SK-N-SH (cell line): Measurements from ENCODE around the gene PIK3R3. TPM values are rescaled to one million over a fixed set of nuclear protein-coding genes. Genes with fewer than 3 reads are reported as not detected.

Experiments
- CTCF ChIA-PET: fragments of 300-600, 350-600 bp; formaldehyde crosslinking; extraction: SDS; loops from one replicate; lab custom pipeline; 2021; lab: Yijun Ruan, JAX
- POLR2A ChIA-PET: fragments of 350-600 bp; sonication (Branson Sonifier 250); formaldehyde crosslinking; extraction: SDS; loops from one replicate; lab custom pipeline; 2020; ENCODE audit warnings: antibody characterized with exemption, inconsistent platforms; lab: Yijun Ruan, JAX
- DNase-seq: peaks from one replicate; pipeline ENCODE4 v3.0.0; 2012
- H2AFZ ChIP-seq: fragments of 200-600 bp; sonication (generic); 2 replicates; pipeline ENCODE4 v1.8.1; 2016; ENCODE audit warnings: antibody characterized with exemption, mild to moderate bottlenecking, low read depth
- H3F3A ChIP-seq: fragments of 200-600 bp; sonication (generic); replicated peaks from 2 replicates; pipeline ENCODE3; 2016; ENCODE audit warnings: antibody characterized with exemption, mild to moderate bottlenecking; ENCODE audit not compliant: insufficient read depth
- H3K27ac ChIP-seq, 2 experiments: fragments of 200-500 bp in 1 of 2; fragments of 200-600 bp in 1 of 2; sonication (Bioruptor generic) in 1 of 2; sonication (generic), shearing (Covaris generic) in 1 of 2; 2 replicates each; pipeline versions ENCODE4 v1.5.1 to v1.6.1; 2014 to 2016; ENCODE audit warnings: low read depth in 2 of 2, inconsistent platforms in 1 of 2, low read length in 1 of 2, mild to moderate bottlenecking in 1 of 2, mixed read lengths in 1 of 2
- H3K27me3 ChIP-seq: fragments of 200-600 bp; sonication (generic), shearing (Covaris generic); 2 replicates; pipeline ENCODE4 v1.6.1; 2016; ENCODE audit warnings: mixed run types; ENCODE audit not compliant: insufficient read depth
- H3K36me3 ChIP-seq, 2 experiments: fragments of 200-500 bp in 1 of 2; fragments of 200-600 bp in 1 of 2; sonication (Bioruptor generic) in 1 of 2; sonication (generic) in 1 of 2; replicated peaks in 1 of 2; 2 replicates each; pipeline versions ENCODE3 to v1.5.1; 2014 to 2016; ENCODE audit warnings: low read length in 1 of 2, mild to moderate bottlenecking in 1 of 2; ENCODE audit not compliant: insufficient read depth in 2 of 2, control insufficient read depth in 1 of 2
- H3K4me1 ChIP-seq, 2 experiments: fragments of 200-500 bp in 1 of 2; fragments of 200-600 bp in 1 of 2; sonication (Bioruptor generic) in 1 of 2; sonication (generic), shearing (Covaris generic) in 1 of 2; 2 replicates each; pipeline versions ENCODE4 v1.5.1 to v1.6.1; 2014 to 2016; ENCODE audit warnings: low read depth in 1 of 2, low read length in 1 of 2, mixed run types in 1 of 2; ENCODE audit not compliant: insufficient read depth in 2 of 2, control insufficient read depth in 1 of 2
- H3K4me2 ChIP-seq: fragments of 200-600 bp; sonication (generic), shearing (Covaris generic); 2 replicates; pipeline ENCODE4 v1.6.1; 2017; ENCODE audit warnings: mixed run types
- H3K4me3 ChIP-seq, 2 experiments: fragments of 200-500 bp in 1 of 2; fragments of 200-600 bp in 1 of 2; sonication (Bioruptor generic) in 1 of 2; sonication (generic), shearing (Covaris generic) in 1 of 2; 2 replicates each; pipeline versions ENCODE4 v1.5.1 to v1.8.1; 2014 to 2016; ENCODE audit warnings: low read depth in 2 of 2, inconsistent platforms in 1 of 2, low read length in 1 of 2, mild to moderate bottlenecking in 1 of 2, mixed read lengths in 1 of 2, moderate library complexity in 1 of 2
- H3K79me2 ChIP-seq: fragments of 200-600 bp; sonication (generic); 2 replicates; pipeline ENCODE4 v1.8.1; 2017; ENCODE audit warnings: mild to moderate bottlenecking; ENCODE audit not compliant: insufficient read depth
- H3K9ac ChIP-seq: fragments of 200-600 bp; sonication (generic); 2 replicates; pipeline ENCODE4 v1.6.1; 2017; ENCODE audit warnings: mixed run types
- H3K9me2 ChIP-seq: fragments of 200-600 bp; sonication (generic); 2 replicates; pipeline ENCODE4 v1.6.1; 2017; ENCODE audit warnings: mixed run types
- H3K9me3 ChIP-seq: fragments of 200-600 bp; sonication (generic); 2 replicates; pipeline ENCODE4 v1.6.1; 2017; ENCODE audit warnings: mixed run types, mild to moderate bottlenecking, moderate library complexity
- H4K20me1 ChIP-seq: fragments of 200-600 bp; sonication (generic); 2 replicates; pipeline ENCODE4 v1.6.1; 2017; ENCODE audit warnings: mild to moderate bottlenecking, mixed run types; ENCODE audit not compliant: insufficient read depth
- CTCF ChIP-seq: fragments of 200-600 bp; sonication (generic); IDR thresholded peaks from 2 replicates; pipeline ENCODE4 v1.6.1; 2017; ENCODE audit warnings: antibody characterized with exemption, mild to moderate bottlenecking, moderate library complexity
- EP300 ChIP-seq, 2 experiments: IDR thresholded peaks; 2 replicates each; pipeline versions ENCODE4 v1.4.0 to v1.6.1; 2012; ENCODE audit warnings: borderline replicate concordance in 1 of 2, low read depth in 1 of 2, low read length in 1 of 2
- FOSL2 ChIP-seq: IDR thresholded peaks from 2 replicates; pipeline ENCODE4 v1.4.0; 2012; ENCODE audit warnings: low read depth, mild to moderate bottlenecking, moderate library complexity, borderline replicate concordance
- MXI1 ChIP-seq: IDR thresholded peaks from 2 replicates; pipeline ENCODE4 v1.6.1; 2012; ENCODE audit warnings: mild to moderate bottlenecking, low read depth, low read length, improper control_type of control experiment
- NRF1 ChIP-seq: IDR thresholded peaks from 2 replicates; pipeline ENCODE4 v1.6.1; 2012; ENCODE audit warnings: low read depth, mild to moderate bottlenecking, low read length
- WGBS: methylation state at CpG from one replicate; pipeline ENCODE4 v1.1.6; 2017; ENCODE audit warnings: low lambda C conversion rate; 5-methylcytosine and 5-hydroxymethylcytosine counted together
- polyA plus RNA-seq, 3 experiments: library from polyadenylated mRNA; depleted of rRNA; stranded (reverse); fragments of >200 nt; gene quantifications; 2 replicates each; pipeline ENCODE4 v1.2.3, GENCODE V29; 2012
- TF ChIP-seq, protein P1 (sequence below): IDR thresholded peaks from 2 replicates; pipeline ENCODE4 v1.6.1; 2012; ENCODE audit warnings: mild to moderate bottlenecking, low read depth, low read length, moderate library complexity
- TF ChIP-seq, protein P2 (sequence below): fragments of 150-350 bp; IDR thresholded peaks from 2 replicates; pipeline ENCODE4 v1.6.1; 2016; ENCODE audit warnings: mild to moderate bottlenecking, low read depth, low read length

The PIK3R3 gene
- polyA plus RNA-seq, 1 of the 3 experiments (the other 2 are of a cell fraction), result 4.0 TPM

DNA sequence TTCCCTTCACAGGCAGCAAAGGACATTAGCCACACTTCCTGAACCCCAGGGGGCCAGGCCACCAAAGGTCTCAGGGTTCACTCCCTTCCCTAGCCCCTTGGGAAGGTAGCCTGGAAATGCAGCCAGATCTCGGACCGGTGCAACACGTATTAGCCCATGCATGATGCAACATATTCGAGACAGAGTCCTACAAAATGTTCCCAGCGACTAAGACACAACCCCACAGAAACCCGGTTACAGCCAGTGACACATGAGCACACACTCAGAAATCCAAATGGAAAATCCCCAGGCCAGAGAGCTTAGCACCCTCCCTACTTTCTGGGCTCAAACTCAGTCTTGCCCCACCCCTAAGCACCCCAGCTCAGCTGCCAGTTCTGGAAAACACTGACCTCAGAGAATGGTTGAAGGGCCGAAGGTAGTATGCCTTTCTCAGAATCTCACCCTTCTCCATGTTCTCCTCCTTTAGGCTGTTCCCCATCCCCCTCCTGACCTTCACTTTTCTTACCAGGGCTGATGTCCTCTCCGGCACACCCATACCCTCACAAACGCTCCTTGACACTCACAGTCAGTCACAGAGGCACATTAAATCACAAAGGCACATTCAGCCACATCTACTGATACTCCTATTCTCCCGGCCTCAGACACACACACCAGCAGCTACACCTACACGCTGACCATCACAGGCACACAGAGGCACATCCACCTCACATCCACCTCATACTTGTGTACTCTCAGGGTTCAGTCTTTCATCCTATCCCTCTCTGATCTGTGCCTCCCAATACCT lies 42.2 kb upstream of the PIK3R3 start, which contains the start of gene TSPAN1:
TSS of gene TSPAN1 (plus strand) at position 640 of the 784 bp plus-strand sequence. CDS start 6,021 bp downstream, outside the sequence.
- Histone ChIP-seq H3F3A (peaks cover 5% of the 10 kb centered on the region), H2AFZ (no peak within 1 kb of the TSS), H3K9ac (no peak within 1 kb of the TSS), H3K9me2 (no peaks in the 10 kb centered on the region), H3K4me2 (no peak within 1 kb of the TSS), H3K4me3 (no peak within 1 kb of the TSS), H4K20me1 (no peaks in the 10 kb centered on the region), H3K27me3 (no peaks in the 10 kb centered on the region), H3K79me2 (no peaks in the 10 kb centered on the region), H3K4me1 (peaks cover 7 to 9% of the 10 kb centered on the region in 2 experiments; a peak in 2 of 4 replicates), H3K27ac (no peak within 1 kb of the TSS), H3K9me3 (no peaks in the 10 kb centered on the region), H3K36me3 (no peaks in the 10 kb centered on the region)
- TF ChIP-seq NRF1, result no peak
- no peak for TF ChIP-seq MXI1
- no peak for TF ChIP-seq FOSL2
- TF ChIP-seq, protein P1, sequence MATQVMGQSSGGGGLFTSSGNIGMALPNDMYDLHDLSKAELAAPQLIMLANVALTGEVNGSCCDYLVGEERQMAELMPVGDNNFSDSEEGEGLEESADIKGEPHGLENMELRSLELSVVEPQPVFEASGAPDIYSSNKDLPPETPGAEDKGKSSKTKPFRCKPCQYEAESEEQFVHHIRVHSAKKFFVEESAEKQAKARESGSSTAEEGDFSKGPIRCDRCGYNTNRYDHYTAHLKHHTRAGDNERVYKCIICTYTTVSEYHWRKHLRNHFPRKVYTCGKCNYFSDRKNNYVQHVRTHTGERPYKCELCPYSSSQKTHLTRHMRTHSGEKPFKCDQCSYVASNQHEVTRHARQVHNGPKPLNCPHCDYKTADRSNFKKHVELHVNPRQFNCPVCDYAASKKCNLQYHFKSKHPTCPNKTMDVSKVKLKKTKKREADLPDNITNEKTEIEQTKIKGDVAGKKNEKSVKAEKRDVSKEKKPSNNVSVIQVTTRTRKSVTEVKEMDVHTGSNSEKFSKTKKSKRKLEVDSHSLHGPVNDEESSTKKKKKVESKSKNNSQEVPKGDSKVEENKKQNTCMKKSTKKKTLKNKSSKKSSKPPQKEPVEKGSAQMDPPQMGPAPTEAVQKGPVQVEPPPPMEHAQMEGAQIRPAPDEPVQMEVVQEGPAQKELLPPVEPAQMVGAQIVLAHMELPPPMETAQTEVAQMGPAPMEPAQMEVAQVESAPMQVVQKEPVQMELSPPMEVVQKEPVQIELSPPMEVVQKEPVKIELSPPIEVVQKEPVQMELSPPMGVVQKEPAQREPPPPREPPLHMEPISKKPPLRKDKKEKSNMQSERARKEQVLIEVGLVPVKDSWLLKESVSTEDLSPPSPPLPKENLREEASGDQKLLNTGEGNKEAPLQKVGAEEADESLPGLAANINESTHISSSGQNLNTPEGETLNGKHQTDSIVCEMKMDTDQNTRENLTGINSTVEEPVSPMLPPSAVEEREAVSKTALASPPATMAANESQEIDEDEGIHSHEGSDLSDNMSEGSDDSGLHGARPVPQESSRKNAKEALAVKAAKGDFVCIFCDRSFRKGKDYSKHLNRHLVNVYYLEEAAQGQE, result no peak
- TF ChIP-seq, protein P2, sequence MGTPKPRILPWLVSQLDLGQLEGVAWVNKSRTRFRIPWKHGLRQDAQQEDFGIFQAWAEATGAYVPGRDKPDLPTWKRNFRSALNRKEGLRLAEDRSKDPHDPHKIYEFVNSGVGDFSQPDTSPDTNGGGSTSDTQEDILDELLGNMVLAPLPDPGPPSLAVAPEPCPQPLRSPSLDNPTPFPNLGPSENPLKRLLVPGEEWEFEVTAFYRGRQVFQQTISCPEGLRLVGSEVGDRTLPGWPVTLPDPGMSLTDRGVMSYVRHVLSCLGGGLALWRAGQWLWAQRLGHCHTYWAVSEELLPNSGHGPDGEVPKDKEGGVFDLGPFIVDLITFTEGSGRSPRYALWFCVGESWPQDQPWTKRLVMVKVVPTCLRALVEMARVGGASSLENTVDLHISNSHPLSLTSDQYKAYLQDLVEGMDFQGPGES, result no peak
- no peak for TF ChIP-seq EP300 (IDR thresholded peaks at IDR 0.05; ENCODE audit: borderline replicate concordance in 1 of 2, low read depth in 1 of 2, low read length in 1 of 2)
- no peak for TF ChIP-seq CTCF
- CTCF ChIA-PET, result interaction anchor here (0.6 to 1.7 kb wide), 4 partner anchors 49 to 138 kb away, joined by 3 to 5 read pairs (median 4); no protein-coding TSS in a partner anchor
- no peak for DNase-seq
- 91% methylated on average over 11 of the region's 11 CpGs for WGBS
- POLR2A ChIA-PET, result interaction anchor here (0.6 kb wide), 1 partner anchor 12 kb away, joined by 3 read pairs; no protein-coding TSS in a partner anchor
